Brain microvascular endothelial cell (primary cell): ENCODE measurements around the gene RBM5.

Source experiments
- DNase-seq: peaks from one replicate; pipeline ENCODE4 v3.0.0-alpha.2; 2020
- H3K27ac ChIP-seq: fragments of 250-450 bp; sonication (Bioruptor Pico); 2 replicates; pipeline ENCODE4 v1.5.1; 2020; ENCODE audit warnings: mild to moderate bottlenecking, moderate library complexity
- H3K27me3 ChIP-seq: fragments of 250-450 bp; sonication (Bioruptor Pico); replicated peaks from 2 replicates; pipeline ENCODE4 v1.5.1; 2020; ENCODE audit warnings: mild to moderate bottlenecking
- H3K36me3 ChIP-seq: fragments of 250-450 bp; sonication (Bioruptor Pico); replicated peaks from 2 replicates; pipeline ENCODE4 v1.5.1; 2020; ENCODE audit warnings: mild to moderate bottlenecking
- H3K4me3 ChIP-seq: 2 replicates; pipeline ENCODE4 v1.5.1; 2011; ENCODE audit warnings: low read depth, mild to moderate bottlenecking, control low read depth, low read length, moderate library complexity
- CTCF ChIP-seq: IDR thresholded peaks from 2 replicates; pipeline ENCODE4 v1.5.1; 2011; ENCODE audit warnings: low read depth, mild to moderate bottlenecking, moderate library complexity, low read length, control low read depth, inconsistent platforms; ENCODE audit errors: missing control alignments
- in situ Hi-C: cut with HindIII; loops from 2 replicates; pipeline ENCODE4 v1.10.0; 2017; ENCODE audit warnings: low sequenced_read_pairs, low pct_ligation_motif_present

The RBM5 gene

GRCh38 chr3:50117120-50117519 lies 28.4 kb downstream of the RBM5 start:
- in situ Hi-C loops = no loop called here
- Histone ChIP-seq H3K27ac (no peak overlapping the region), H3K27me3 (no peaks in the 10 kb centered on the region), H3K36me3 (peaks cover 84% of the 10 kb centered on the region), H3K4me3 (no peak overlapping the region)
- no peak for TF ChIP-seq CTCF
- no peak for DNase-seq

GRCh38 chr3:50118237-50118636 lies 29.5 kb downstream of the RBM5 start:
- Histone ChIP-seq H3K4me3 (no peak overlapping the region), H3K27ac (no peak overlapping the region), H3K27me3 (no peaks in the 10 kb centered on the region), H3K36me3 (peaks cover 74% of the 10 kb centered on the region)
- in situ Hi-C loops = no loop called here
- DNase-seq = no peak
- TF ChIP-seq CTCF = no peak

- no peak for TF ChIP-seq CTCF
- Histone ChIP-seq H3K4me3 (no peak overlapping the region), H3K36me3 (peaks cover 59% of the 10 kb centered on the region), H3K27ac (no peak overlapping the region), H3K27me3 (no peaks in the 10 kb centered on the region)
- DNase-seq = no peak
- in situ Hi-C loops = no loop called here
These were observed 31.1 kb downstream of the RBM5 start for GRCh38 chr3:50119786-50120185.

GRCh38 chr3:50120364-50121071 lies 31.8 kb downstream of the RBM5 start:
- Histone ChIP-seq H3K27ac (no peak overlapping the region), H3K36me3 (peaks cover 51% of the 10 kb centered on the region), H3K27me3 (no peaks in the 10 kb centered on the region), H3K4me3 (no peak overlapping the region)
- no peak for DNase-seq
- no peak for TF ChIP-seq CTCF
- in situ Hi-C loops = no loop called here

- Histone ChIP-seq H3K4me3 (no peak overlapping the region), H3K27me3 (no peaks in the 10 kb centered on the region), H3K27ac (no peak overlapping the region), H3K36me3 (peaks cover 43% of the 10 kb centered on the region)
- DNase-seq = peak; percentile 47
- in situ Hi-C loops = no loop called here
- TF ChIP-seq CTCF = peak; percentile 84
These were observed 32.6 kb downstream of the RBM5 start for GRCh38 chr3:50121072-50122032.
